GM12864 (cell line): ENCODE data around the gene KDM4B.

ENCODE experiments used
- DNase-seq: peaks from one replicate; pipeline ENCODE4 v3.0.0-alpha.2; 2011; ENCODE audit warnings: low read depth
- H3K4me3 ChIP-seq: 2 replicates; pipeline ENCODE4 v1.5.1; 2011; ENCODE audit warnings: mild to moderate bottlenecking, low read depth, low read length, control low read depth
- CTCF ChIP-seq: IDR thresholded peaks from 2 replicates; pipeline ENCODE4 v1.5.1; 2011; ENCODE audit warnings: low read depth, mild to moderate bottlenecking, moderate library complexity, low read length, control low read depth, inconsistent platforms; ENCODE audit errors: missing control alignments

Gene KDM4B

DNA sequence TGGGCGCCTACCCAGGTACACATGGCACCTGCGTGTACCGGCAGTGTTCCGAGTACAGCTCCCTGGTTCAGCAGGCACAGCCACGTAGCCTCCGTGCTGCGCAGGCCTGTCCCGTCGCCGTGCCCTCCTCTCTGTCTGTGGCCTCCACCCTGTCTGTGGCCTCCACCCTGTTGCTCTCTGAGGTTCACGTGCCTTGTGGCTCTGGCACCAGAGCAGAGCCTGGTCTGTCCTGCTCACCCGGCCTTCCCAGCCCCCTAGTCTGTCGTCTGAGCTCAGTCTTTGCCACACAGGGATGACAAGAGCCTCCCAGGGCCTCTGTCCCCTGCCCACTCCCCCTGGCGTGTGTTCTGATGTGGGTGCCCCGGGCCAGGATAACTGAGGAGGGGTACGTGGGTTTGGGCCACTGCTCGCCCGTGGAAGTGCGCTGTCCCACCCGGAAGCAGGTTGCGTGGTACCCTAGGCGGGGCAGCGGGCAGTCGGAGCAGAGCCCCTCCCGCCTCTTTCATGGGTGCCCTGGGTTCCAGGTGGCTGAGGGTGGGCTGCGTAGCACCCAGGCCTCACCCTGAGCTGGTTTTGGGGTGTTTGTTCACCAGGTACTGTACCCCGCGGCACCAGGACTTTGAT is 71.7 kb downstream of the KDM4B start:
- no peak overlapping the region for H3K4me3 ChIP-seq
- TF ChIP-seq CTCF: no peak
- DNase-seq: no peak

GRCh38 chr19:5041168-5041912 is 72.4 kb downstream of the KDM4B start:
- TF ChIP-seq CTCF: no peak
- H3K4me3 ChIP-seq: no peak overlapping the region
- DNase-seq: no peak

GRCh38 chr19:5041913-5042187 is 72.9 kb downstream of the KDM4B start:
- no peak for DNase-seq
- no peak overlapping the region for H3K4me3 ChIP-seq
- no peak for TF ChIP-seq CTCF

- no peak for TF ChIP-seq CTCF
- H3K4me3 ChIP-seq: no peak overlapping the region
- no peak for DNase-seq
Observed at GRCh38 chr19:5042556-5042955, 73.6 kb downstream of the KDM4B start.

DNA sequence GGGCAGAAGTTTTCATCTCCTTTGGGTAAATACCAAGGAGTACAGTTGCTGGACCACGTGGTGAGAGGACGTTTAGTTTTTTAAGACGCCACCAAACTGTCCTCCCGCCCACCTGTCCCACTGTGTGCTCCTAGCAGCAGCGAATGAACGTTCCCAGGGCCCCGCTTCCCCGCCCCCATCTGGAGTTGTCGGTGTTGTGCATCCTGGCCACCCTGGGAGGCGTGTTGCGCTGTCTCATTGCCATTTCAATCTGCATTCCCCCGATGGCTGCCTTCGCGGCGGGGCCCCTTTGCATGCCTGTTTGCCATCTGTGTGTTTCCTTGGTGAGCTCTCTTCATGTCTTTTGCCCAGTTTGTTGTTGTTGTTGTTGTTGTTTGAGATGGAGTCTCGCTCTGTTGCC is 76.1 kb downstream of the KDM4B start:
- no peak for TF ChIP-seq CTCF
- no peak for DNase-seq
- no peak overlapping the region for H3K4me3 ChIP-seq

- H3K4me3 ChIP-seq: no peak overlapping the region
- no peak for DNase-seq
- TF ChIP-seq CTCF: no peak
Observed at GRCh38 chr19:5045956-5046338, 77.0 kb downstream of the KDM4B start.
